H1 (cell line): ENCODE measurements around the gene RAMP3. TPM values are rescaled to one million over a fixed set of nuclear protein-coding genes. Genes with fewer than 3 reads are reported as not detected.

Experiments
- CTCF ChIA-PET: fragments of 300-600 bp; sonication (Branson Sonifier 250); formaldehyde crosslinking; loops from one replicate; lab custom pipeline; 2021; ENCODE audit not compliant: partially characterized antibody; lab: Charles Lee
- POLR2A ChIA-PET: fragments of 300-600 bp; sonication (Branson Sonifier 250); formaldehyde crosslinking; loops from one replicate; lab custom pipeline; 2021; ENCODE audit warnings: inconsistent platforms; ENCODE audit not compliant: partially characterized antibody; lab: Charles Lee
- DNase-seq, 2 experiments: peaks; one replicate each; pipeline versions ENCODE4 v3.0.0 to v3.0.0-alpha.2; 2010 to 2022; ENCODE audit warnings: low spot score in 2 of 2, low read depth in 1 of 2, mixed read lengths in 1 of 2
- FAIRE-seq: peaks from 2 replicates; lab custom pipeline; 2011; peaks lifted over from hg19 to GRCh38; lab: Jason Lieb, UNC
- H2AFZ ChIP-seq: 2 replicates; pipeline ENCODE4 v1.8.1; 2012; ENCODE audit warnings: low read length, inconsistent platforms
- H2AK5ac ChIP-seq: 2 replicates; pipeline ENCODE4 v1.6.1; 2013; ENCODE audit warnings: low read depth, low read length
- H2BK120ac ChIP-seq: replicated peaks from 2 replicates; pipeline ENCODE3; 2013; ENCODE audit warnings: low read depth, low read length, inconsistent platforms
- H2BK12ac ChIP-seq: 2 replicates; pipeline ENCODE4 v1.6.1; 2013; ENCODE audit warnings: low read depth, low read length
- H2BK15ac ChIP-seq: 2 replicates; pipeline ENCODE4 v1.6.1; 2013; ENCODE audit warnings: low read length
- H2BK20ac ChIP-seq: 2 replicates; pipeline ENCODE4 v1.6.1; 2013; ENCODE audit warnings: low read length
- H2BK5ac ChIP-seq: 2 replicates; pipeline ENCODE4 v1.6.1; 2013; ENCODE audit warnings: low read depth, low read length
- H3K14ac ChIP-seq: 2 replicates; pipeline ENCODE4 v1.6.1; 2013; ENCODE audit warnings: inconsistent platforms; ENCODE audit not compliant: insufficient read length
- H3K18ac ChIP-seq: 2 replicates; pipeline ENCODE4 v1.6.1; 2013; ENCODE audit warnings: low read length; ENCODE audit errors: extremely low read depth
- H3K23ac ChIP-seq: 2 replicates; pipeline ENCODE4 v1.6.1; 2013; ENCODE audit warnings: inconsistent platforms; ENCODE audit not compliant: insufficient read length
- H3K23me2 ChIP-seq: 2 replicates; pipeline ENCODE4 v1.6.1; 2013; ENCODE audit warnings: low read depth, low read length
- H3K27ac ChIP-seq: 2 replicates; pipeline ENCODE4 v1.6.1; 2011; ENCODE audit warnings: low read depth, low read length, inconsistent platforms
- H3K27me3 ChIP-seq, 4 experiments: replicated peaks in 1 of 4; 1 replicate in 1 of 4; 2 replicates in 3 of 4; pipeline versions ENCODE4 v1.6.1 to v1.8.1; 2011 to 2013; ENCODE audit warnings: low read length in 3 of 4, mild to moderate bottlenecking in 3 of 4, inconsistent platforms in 2 of 4, mixed read lengths in 2 of 4, moderate library complexity in 1 of 4; ENCODE audit not compliant: control insufficient read depth in 3 of 4, insufficient read depth in 3 of 4; ENCODE audit errors: extremely low read depth in 1 of 4
- H3K36me3 ChIP-seq, 4 experiments: 2 replicates each; pipeline versions ENCODE4 v1.6.1 to v1.8.1; 2011 to 2013; ENCODE audit warnings: mild to moderate bottlenecking in 4 of 4, low read length in 3 of 4, moderate library complexity in 2 of 4, control low read depth in 1 of 4, inconsistent platforms in 1 of 4; ENCODE audit not compliant: insufficient read depth in 4 of 4, control insufficient read depth in 2 of 4
- H3K4ac ChIP-seq: replicated peaks from 2 replicates; pipeline ENCODE3; 2013; ENCODE audit warnings: low read length, low read depth, mixed read lengths, inconsistent platforms; ENCODE audit not compliant: insufficient read length
- H3K4me1 ChIP-seq, 4 experiments: replicated peaks in 1 of 4; 1 replicate in 1 of 4; 2 replicates in 3 of 4; pipeline versions ENCODE4 v1.6.1 to v1.8.1; 2011 to 2013; ENCODE audit warnings: low read length in 3 of 4, inconsistent platforms in 2 of 4, mixed read lengths in 1 of 4; ENCODE audit not compliant: insufficient read depth in 4 of 4, control insufficient read depth in 3 of 4
- H3K4me2 ChIP-seq, 2 experiments: 2 replicates each; pipeline versions ENCODE4 v1.6.1 to v1.8.1; 2011 to 2013; ENCODE audit warnings: low read depth in 2 of 2, low read length in 2 of 2, control low read depth in 1 of 2, inconsistent platforms in 1 of 2, mild to moderate bottlenecking in 1 of 2; ENCODE audit not compliant: insufficient read depth in 1 of 2
- H3K4me3 ChIP-seq, 4 experiments: fragments of 200-600, 300-600 bp in 1 of 4; sonication (generic), shearing (Covaris generic), sonication (Bioruptor Twin) in 1 of 4; 2 replicates each; pipeline versions ENCODE4 v1.5.1 to v1.8.1; 2011 to 2016; ENCODE audit warnings: low read length in 4 of 4, low read depth in 3 of 4, control low read depth in 2 of 4, inconsistent platforms in 2 of 4, mild to moderate bottlenecking in 2 of 4, mixed read lengths in 1 of 4, moderate library complexity in 1 of 4; ENCODE audit not compliant: insufficient read depth in 2 of 4; ENCODE audit errors: extremely low read depth in 1 of 4
- H3K56ac ChIP-seq: replicated peaks from 2 replicates; pipeline ENCODE3; 2013; ENCODE audit warnings: low read depth, mild to moderate bottlenecking, mixed read lengths, low read length, inconsistent platforms; ENCODE audit not compliant: insufficient read length
- H3K79me1 ChIP-seq: 2 replicates; pipeline ENCODE4 v1.6.1; 2013; ENCODE audit warnings: low read depth, low read length, control low read depth
- H3K79me2 ChIP-seq, 2 experiments: 2 replicates each; pipeline versions ENCODE4 v1.6.1 to v1.8.1; 2012 to 2013; ENCODE audit warnings: low read length in 2 of 2, mild to moderate bottlenecking in 2 of 2, inconsistent platforms in 1 of 2; ENCODE audit not compliant: insufficient read depth in 2 of 2, control insufficient read depth in 1 of 2
- H3K9ac ChIP-seq, 4 experiments: replicated peaks in 1 of 4; 1 replicate in 1 of 4; 2 replicates in 3 of 4; pipeline versions ENCODE4 v1.6.1 to v1.8.1; 2011 to 2013; ENCODE audit warnings: low read depth in 3 of 4, low read length in 3 of 4, control low read depth in 2 of 4, mild to moderate bottlenecking in 2 of 4, moderate library complexity in 2 of 4, inconsistent platforms in 1 of 4; ENCODE audit errors: extremely low read depth in 1 of 4
- H3K9me3 ChIP-seq, 2 experiments: 2 replicates each; pipeline versions ENCODE4 v1.6.1 to v1.8.1; 2012 to 2013; ENCODE audit warnings: mild to moderate bottlenecking in 2 of 2, moderate library complexity in 2 of 2, control low read depth in 1 of 2, inconsistent platforms in 1 of 2, low read depth in 1 of 2, low read length in 1 of 2, mixed read lengths in 1 of 2; ENCODE audit not compliant: insufficient read depth in 2 of 2
- H4K20me1 ChIP-seq, 2 experiments: replicated peaks in 1 of 2; 2 replicates each; pipeline versions ENCODE3 to v1.8.1; 2011 to 2013; ENCODE audit warnings: inconsistent platforms in 2 of 2, low read length in 2 of 2, mild to moderate bottlenecking in 1 of 2; ENCODE audit not compliant: insufficient read depth in 2 of 2, control insufficient read depth in 1 of 2
- H4K5ac ChIP-seq: 2 replicates; pipeline ENCODE4 v1.6.1; 2013; ENCODE audit warnings: low read length, low read depth, mixed read lengths, inconsistent platforms; ENCODE audit not compliant: insufficient read length
- H4K8ac ChIP-seq: 2 replicates; pipeline ENCODE4 v1.8.0; 2013; ENCODE audit warnings: mild to moderate bottlenecking, moderate library complexity, low read length, inconsistent platforms; ENCODE audit not compliant: insufficient read depth; ENCODE audit errors: extremely low read depth
- H4K91ac ChIP-seq: replicated peaks from 2 replicates; pipeline ENCODE3; 2013; ENCODE audit warnings: low read length, mixed read lengths, inconsistent platforms; ENCODE audit not compliant: insufficient read length
- BCL11A ChIP-seq, 2 experiments: IDR thresholded peaks; one replicate each; pipeline ENCODE4 v1.6.1; 2011; ENCODE audit warnings: low read depth in 2 of 2, low read length in 2 of 2, mild to moderate bottlenecking in 2 of 2
- CBX5 ChIP-seq: fragments of 300-800, 300-1000 bp; sonication (generic); IDR thresholded peaks from 2 replicates; pipeline ENCODE4 v1.7.1; 2016; ENCODE audit warnings: antibody characterized with exemption, low read length, low read depth
- CBX8 ChIP-seq: fragments of 300-800, 300-1000 bp; sonication (generic); IDR thresholded peaks from 2 replicates; pipeline ENCODE4 v1.7.1; 2016; ENCODE audit warnings: low read depth, low read length, borderline replicate concordance
- E2F6 ChIP-seq: IDR thresholded peaks from 2 replicates; pipeline ENCODE4 v1.6.1; 2012; ENCODE audit warnings: inconsistent platforms
- FOSL1 ChIP-seq: IDR thresholded peaks from 2 replicates; pipeline ENCODE4 v1.6.1; 2011; ENCODE audit warnings: mild to moderate bottlenecking, low read depth, low read length, moderate library complexity; ENCODE audit not compliant: insufficient read depth
- POU5F1 ChIP-seq: IDR thresholded peaks from 2 replicates; pipeline ENCODE4 v1.6.1; 2011; ENCODE audit warnings: low read depth, mild to moderate bottlenecking, low read length, moderate library complexity
- RAD21 ChIP-seq, 2 experiments: IDR thresholded peaks in 1 of 2; conservative IDR thresholded peaks in 1 of 2; 2 replicates each; pipeline ENCODE4 v1.6.1; 2011; ENCODE audit warnings: low read depth in 2 of 2, low read length in 2 of 2, improper control_type of control experiment in 1 of 2, inconsistent platforms in 1 of 2, mild to moderate bottlenecking in 1 of 2, moderate library complexity in 1 of 2
- RFX5 ChIP-seq: IDR thresholded peaks from 2 replicates; pipeline ENCODE4 v1.6.1; 2011; ENCODE audit warnings: low read depth, low read length, improper control_type of control experiment, borderline replicate concordance
- SIRT6 ChIP-seq: IDR thresholded peaks from one replicate; pipeline ENCODE4 v1.7.1; 2012; ENCODE audit warnings: low read length, inconsistent platforms
- SIX5 ChIP-seq: IDR thresholded peaks from 2 replicates; pipeline ENCODE4 v1.6.1; 2011; ENCODE audit warnings: mild to moderate bottlenecking, low read depth, low read length
- SUZ12 ChIP-seq: fragments of 200-600 bp; sonication (generic); IDR thresholded peaks from 2 replicates; pipeline ENCODE4 v1.6.1; 2012; ENCODE audit warnings: mild to moderate bottlenecking, inconsistent platforms, low read length, moderate library complexity, mixed read lengths
- TAF7 ChIP-seq: optimal IDR thresholded peaks from 2 replicates; pipeline ENCODE3; 2011; ENCODE audit warnings: low read depth, mild to moderate bottlenecking, inconsistent platforms, low read length, moderate library complexity, borderline replicate concordance
- TBP ChIP-seq: IDR thresholded peaks from 2 replicates; pipeline ENCODE4 v1.6.1; 2011; ENCODE audit warnings: low read depth, low read length, improper control_type of control experiment
- ZNF274 ChIP-seq: IDR thresholded peaks from 2 replicates; pipeline ENCODE4 v1.7.0; 2012; ENCODE audit warnings: low read length, borderline replicate concordance; ENCODE audit errors: extremely low read depth
- WGBS, 2 experiments: shearing (Covaris generic) in 1 of 2; methylation state at CpG; one replicate each; pipeline versions ENCODE4 v1.1.6 to v1.1.7; 2013 to 2015; ENCODE audit warnings: low lambda C conversion rate in 2 of 2, mixed read lengths in 2 of 2, inconsistent platforms in 1 of 2, low coverage in 1 of 2, missing lambda C conversion rate in 1 of 2; ENCODE audit not compliant: insufficient replicate concordance in 2 of 2, insufficient coverage in 1 of 2, insufficient read length in 1 of 2; ENCODE audit errors: extremely low coverage in 1 of 2, missing lambda C conversion rate in 1 of 2; 5-methylcytosine and 5-hydroxymethylcytosine counted together
- polyA plus RNA-seq, 7 experiments: library from polyadenylated mRNA; depleted of rRNA in 3 of 7; stranded (reverse) in 5 of 7; unstranded in 2 of 7; fragments of >200 nt in 5 of 7; fragments of 200-250 nt in 2 of 7; gene quantifications; 1 replicate in 5 of 7; 2 replicates in 1 of 7; 4 replicates in 1 of 7; pipeline versions ENCODE4 v1.2.1 to v1.2.3, GENCODE V29; 2011 to 2013; ENCODE audit warnings: missing spikeins in 2 of 7, mixed read lengths in 2 of 7
- total RNA-seq: library from RNA; stranded (reverse); fragmentation: NEBNext Ultra II Directional; extraction: Animal tissue kit (Norgen Biotek cat#: 25700); gene quantifications from 2 replicates; pipeline ENCODE4 v1.2.1, GENCODE V29; 2021

The RAMP3 gene
- total and polyA plus RNA-seq, 2 of the 8 experiments (the other 6 are each of a cell fraction or from before 2014, with no cell fraction given), result 0.88 to 0.98 TPM

- TF ChIP-seq TAF7 (no peak), FOSL1 (no peak), TBP (no peak), SIX5 (no peak), BCL11A (IDR thresholded peaks at IDR 0.05; ENCODE audit: low read depth in 2 of 2, low read length in 2 of 2) (no peak), SIRT6 (no peak), POU5F1 (no peak), E2F6 (no peak), RAD21 (IDR thresholded peaks at IDR 0.05 in 1 of 2, conservative IDR thresholded peaks at IDR 0.05 in 1 of 2; ENCODE audit: low read depth in 2 of 2, low read length in 2 of 2) (no peak), RFX5 (no peak), CBX8 (no peak), CBX5 (no peak), ZNF274 (no peak), SUZ12 (no peak)
- no peak overlapping the region for H2BK5ac ChIP-seq
- H3K4ac ChIP-seq, result no peak overlapping the region
- H3K56ac ChIP-seq, result no peak overlapping the region
- no peak overlapping the region for H2AK5ac ChIP-seq
- H4K5ac ChIP-seq, result no peak overlapping the region
- no peaks in the 10 kb centered on the region for H3K36me3 ChIP-seq
- DNase-seq (no peak), FAIRE-seq (no peak)
- H3K4me2 ChIP-seq, result no peak overlapping the region
- no peaks in the 10 kb centered on the region for H3K4me1 ChIP-seq
- H2AFZ ChIP-seq, result no peak overlapping the region
- no peak overlapping the region for H2BK20ac ChIP-seq
- H3K79me2 ChIP-seq, result no peaks in the 10 kb centered on the region
- 89% methylated on average over 6 of the region's 6 CpGs; no CpG with 5 or more reads in 1 of the 2 experiments for WGBS, 2 experiments
- no peak overlapping the region for H2BK15ac ChIP-seq
- CTCF ChIA-PET, result interaction anchor here (1.3 to 2.3 kb wide), 3 partner anchors 13 to 433 kb away, joined by 4 to 9 read pairs (median 5); no protein-coding TSS in a partner anchor
- no peak overlapping the region for H3K14ac ChIP-seq
- no peaks in the 10 kb centered on the region for H3K79me1 ChIP-seq
- H3K4me3 ChIP-seq, result no peak overlapping the region
- POLR2A ChIA-PET, result no interaction called here
- H3K27me3 ChIP-seq, result no peaks in the 10 kb centered on the region
- no peak overlapping the region for H3K27ac ChIP-seq
- no peak overlapping the region for H2BK12ac ChIP-seq
- no peak overlapping the region for H4K8ac ChIP-seq
- peaks cover 0 to 3% of the 10 kb centered on the region in 2 experiments for H4K20me1 ChIP-seq
- no peak overlapping the region for H3K18ac ChIP-seq
- no peaks in the 10 kb centered on the region for H3K23me2 ChIP-seq
- no peaks in the 10 kb centered on the region for H3K9me3 ChIP-seq
- H4K91ac ChIP-seq, result no peak overlapping the region
- no peak overlapping the region for H3K23ac ChIP-seq
- H2BK120ac ChIP-seq, result no peak overlapping the region
- H3K9ac ChIP-seq, result no peak overlapping the region
Observed at GRCh38 chr7:45230083-45230482, 72.5 kb downstream of the RAMP3 start.
